Neural crest cell (in vitro differentiated cells): ENCODE measurements around the gene CSNK1D. TPM values are rescaled to one million over a fixed set of nuclear protein-coding genes. Genes with fewer than 3 reads are reported as not detected.

Source experiments
- DNase-seq: peaks from one replicate; pipeline ENCODE4 v3.0.0; 2021; ENCODE audit warnings: low read depth, mixed read lengths, low spot score
- H3K27ac Mint-ChIP-seq: one replicate; pipeline ENCODE4 v1.8.0; 2021; ENCODE audit warnings: mild to moderate bottlenecking, mixed read lengths; ENCODE audit not compliant: unreplicated experiment
- H3K27me3 Mint-ChIP-seq: 2 replicates; pipeline ENCODE4 v1.8.0; 2021; ENCODE audit warnings: low read depth, mild to moderate bottlenecking, mixed read lengths
- H3K36me3 Mint-ChIP-seq: 2 replicates; pipeline ENCODE4 v1.8.0; 2021; ENCODE audit warnings: low read depth, mild to moderate bottlenecking, mixed read lengths
- H3K4me1 Mint-ChIP-seq: 2 replicates; pipeline ENCODE4 v1.8.0; 2021; ENCODE audit warnings: mixed read lengths
- H3K4me3 Mint-ChIP-seq: one replicate; pipeline ENCODE4 v1.8.0; 2021; ENCODE audit warnings: mild to moderate bottlenecking, mixed read lengths
- H3K9me3 Mint-ChIP-seq: 2 replicates; pipeline ENCODE4 v1.8.0; 2021; ENCODE audit warnings: mixed read lengths
- CTCF ChIP-seq: fragments of 200-600 bp; sonication (generic); conservative IDR thresholded peaks from 2 replicates; pipeline ENCODE4 v1.5.0; 2021; ENCODE audit warnings: antibody characterized with exemption, mild to moderate bottlenecking
- total RNA-seq: library from RNA; stranded (reverse); gene quantifications from 2 replicates; pipeline ENCODE4 v1.2.1, GENCODE V29; 2021

The CSNK1D gene
- total RNA-seq, 1 donor from 2014 or later, result 165 TPM

- TF ChIP-seq CTCF, result peak; percentile 89
- H3K27me3 Mint-ChIP-seq, result no peaks in the 10 kb centered on the region
- peak overlapping the region; percentile 41 for H3K4me3 Mint-ChIP-seq
- H3K9me3 Mint-ChIP-seq, result no peaks in the 10 kb centered on the region
- H3K27ac Mint-ChIP-seq, result peak overlapping the region; percentile 16
- no peaks in the 10 kb centered on the region for H3K36me3 Mint-ChIP-seq
- peaks cover 14% of the 10 kb centered on the region for H3K4me1 Mint-ChIP-seq
- peak; percentile 69 for DNase-seq
Observed at GRCh38 chr17:82205720-82206508, 67.6 kb downstream of the CSNK1D start.

- H3K27me3 Mint-ChIP-seq, result no peaks in the 10 kb centered on the region
- H3K4me1 Mint-ChIP-seq, result peaks cover 14% of the 10 kb centered on the region
- TF ChIP-seq CTCF, result no peak
- no peak overlapping the region for H3K4me3 Mint-ChIP-seq
- DNase-seq, result no peak
- H3K27ac Mint-ChIP-seq, result peak overlapping the region; percentile 6
- no peaks in the 10 kb centered on the region for H3K9me3 Mint-ChIP-seq
- no peaks in the 10 kb centered on the region for H3K36me3 Mint-ChIP-seq
Observed at GRCh38 chr17:82204831-82205719, 68.4 kb downstream of the CSNK1D start.

- H3K36me3 Mint-ChIP-seq, result no peaks in the 10 kb centered on the region
- no peaks in the 10 kb centered on the region for H3K27me3 Mint-ChIP-seq
- no peak for TF ChIP-seq CTCF
- DNase-seq, result no peak
- no peak overlapping the region for H3K4me3 Mint-ChIP-seq
- no peak overlapping the region for H3K27ac Mint-ChIP-seq
- H3K4me1 Mint-ChIP-seq, result peaks cover 14% of the 10 kb centered on the region
- no peaks in the 10 kb centered on the region for H3K9me3 Mint-ChIP-seq
Observed at GRCh38 chr17:82203920-82204319, 69.6 kb downstream of the CSNK1D start.

GRCh38 chr17:82202981-82203380, 70.5 kb downstream of the CSNK1D start:
- no peaks in the 10 kb centered on the region for H3K9me3 Mint-ChIP-seq

More at GRCh38 chr17:82202981-82203380, 70.5 kb downstream of the CSNK1D start:
- Mint-ChIP-seq H3K27me3 (no peaks in the 10 kb centered on the region), H3K4me3 (no peak overlapping the region), H3K4me1 (peaks cover 14% of the 10 kb centered on the region), H3K36me3 (no peaks in the 10 kb centered on the region), H3K27ac (no peak overlapping the region)
- DNase-seq, result no peak
- TF ChIP-seq CTCF, result no peak
